ENCODE results near the gene PHTF2.

The PHTF2 gene

GRCh38 chr7:77887567-77887966, 89.0 kb downstream of the PHTF2 start:
- peak; percentile 83 for DNase-seq (ENCODE audit: low read depth)

DNA sequence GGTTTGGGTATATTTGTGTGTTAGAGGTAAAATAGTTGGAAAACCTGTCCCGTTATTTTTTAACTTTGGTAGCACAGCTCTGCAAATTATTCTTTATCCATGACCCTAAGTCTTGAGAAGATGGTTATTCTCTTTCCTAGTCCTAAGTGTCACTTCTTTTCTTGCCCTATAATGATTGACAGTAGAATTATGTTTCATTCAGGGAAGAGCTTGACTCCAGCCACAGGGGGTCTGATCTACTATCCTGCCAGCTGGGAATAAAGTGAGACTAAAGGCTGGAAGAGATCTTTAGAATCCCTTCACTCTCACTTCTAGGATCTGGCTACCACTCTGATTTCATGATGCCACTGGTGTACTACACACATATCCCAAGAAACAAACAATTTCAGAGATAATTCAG, 90.4 kb downstream of the PHTF2 start:
- H3K4me3 ChIP-seq (ENCODE audit: low read length) = no peak overlapping the region
- TF ChIP-seq, protein P1, sequence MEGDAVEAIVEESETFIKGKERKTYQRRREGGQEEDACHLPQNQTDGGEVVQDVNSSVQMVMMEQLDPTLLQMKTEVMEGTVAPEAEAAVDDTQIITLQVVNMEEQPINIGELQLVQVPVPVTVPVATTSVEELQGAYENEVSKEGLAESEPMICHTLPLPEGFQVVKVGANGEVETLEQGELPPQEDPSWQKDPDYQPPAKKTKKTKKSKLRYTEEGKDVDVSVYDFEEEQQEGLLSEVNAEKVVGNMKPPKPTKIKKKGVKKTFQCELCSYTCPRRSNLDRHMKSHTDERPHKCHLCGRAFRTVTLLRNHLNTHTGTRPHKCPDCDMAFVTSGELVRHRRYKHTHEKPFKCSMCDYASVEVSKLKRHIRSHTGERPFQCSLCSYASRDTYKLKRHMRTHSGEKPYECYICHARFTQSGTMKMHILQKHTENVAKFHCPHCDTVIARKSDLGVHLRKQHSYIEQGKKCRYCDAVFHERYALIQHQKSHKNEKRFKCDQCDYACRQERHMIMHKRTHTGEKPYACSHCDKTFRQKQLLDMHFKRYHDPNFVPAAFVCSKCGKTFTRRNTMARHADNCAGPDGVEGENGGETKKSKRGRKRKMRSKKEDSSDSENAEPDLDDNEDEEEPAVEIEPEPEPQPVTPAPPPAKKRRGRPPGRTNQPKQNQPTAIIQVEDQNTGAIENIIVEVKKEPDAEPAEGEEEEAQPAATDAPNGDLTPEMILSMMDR (conservative IDR thresholded peaks at IDR 0.05; ENCODE audit: low read length) = no peak
- DNase-seq (ENCODE audit: low read depth) = no peak

More at GRCh38 chr7:77887567-77887966, 89.0 kb downstream of the PHTF2 start:
- TF ChIP-seq, protein P1 (conservative IDR thresholded peaks at IDR 0.05; ENCODE audit: low read length) = no peak
- no peak overlapping the region for H3K4me3 ChIP-seq (ENCODE audit: low read length)

GRCh38 chr7:77893813-77894212, 95.2 kb downstream of the PHTF2 start:
- H3K4me3 ChIP-seq (ENCODE audit: low read length) = no peak overlapping the region
- no peak for DNase-seq (ENCODE audit: low read depth)
- TF ChIP-seq, protein P1 (conservative IDR thresholded peaks at IDR 0.05; ENCODE audit: low read length) = no peak

GRCh38 chr7:77894574-77895091, 96.1 kb downstream of the PHTF2 start:
- DNase-seq (ENCODE audit: low read depth) = no peak
- H3K4me3 ChIP-seq (ENCODE audit: low read length) = no peak overlapping the region
- TF ChIP-seq, protein P1 (conservative IDR thresholded peaks at IDR 0.05; ENCODE audit: low read length) = no peak

DNA sequence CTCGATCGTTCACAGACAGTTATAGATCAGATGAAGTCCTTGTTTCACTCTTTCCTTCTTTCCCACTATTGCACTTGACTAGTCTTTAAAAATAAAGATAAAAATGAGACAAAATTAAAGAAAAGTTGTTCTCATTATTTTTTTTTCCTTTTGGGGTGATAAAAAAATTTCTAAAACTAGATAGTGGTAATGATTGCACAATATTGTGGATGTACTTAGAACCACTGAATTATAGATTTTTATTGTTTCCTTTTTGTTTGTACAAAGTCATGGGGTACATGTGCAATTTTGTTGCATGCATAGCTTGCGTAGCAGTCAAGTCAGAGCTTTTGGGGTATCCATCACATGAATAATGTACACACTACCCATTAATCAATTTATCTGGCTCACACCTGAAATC, 97.3 kb downstream of the PHTF2 start:
- DNase-seq (ENCODE audit: low read depth) = no peak
- H3K4me3 ChIP-seq (ENCODE audit: low read length) = no peak overlapping the region
- TF ChIP-seq, protein P1 (conservative IDR thresholded peaks at IDR 0.05; ENCODE audit: low read length) = no peak

GRCh38 chr7:77897004-77897547, 98.5 kb downstream of the PHTF2 start:
- DNase-seq (ENCODE audit: low read depth) = no peak
- TF ChIP-seq, protein P1 (conservative IDR thresholded peaks at IDR 0.05; ENCODE audit: low read length) = no peak

DNA sequence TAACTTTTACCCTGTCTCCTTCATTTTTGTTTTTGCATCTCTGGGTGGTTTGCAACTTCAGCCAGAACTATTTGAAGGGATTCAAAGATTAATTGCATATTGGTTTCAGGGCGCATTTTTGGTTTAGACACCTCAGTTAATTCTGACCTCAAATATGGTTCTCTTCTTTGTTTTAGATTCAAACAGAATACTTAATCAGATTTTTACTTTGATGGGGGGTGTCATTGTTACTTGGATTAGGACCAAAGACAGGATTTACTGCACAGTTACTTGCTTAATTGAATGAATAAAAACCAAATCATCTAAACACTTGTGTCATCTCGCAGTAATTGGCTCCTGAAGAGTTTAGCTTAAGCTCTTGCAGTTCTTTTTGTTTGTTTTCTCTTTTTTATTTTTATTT, 100.9 kb downstream of the PHTF2 start:
- peak; percentile 21 for DNase-seq (ENCODE audit: low read depth)
- TF ChIP-seq, protein P1 (conservative IDR thresholded peaks at IDR 0.05; ENCODE audit: low read length) = no peak
- no peak overlapping the region for H3K4me3 ChIP-seq (ENCODE audit: low read length)

More at GRCh38 chr7:77897004-77897547, 98.5 kb downstream of the PHTF2 start:
- no peak overlapping the region for H3K4me3 ChIP-seq (ENCODE audit: low read length)
